Mucosa of stomach (tissue), 1 donor: ENCODE data around the gene EMILIN3.

Experiments used
- H3K27me3 ChIP-seq: one replicate; pipeline ENCODE4 v1.7.0; 2013; ENCODE audit warnings: mild to moderate bottlenecking, low read length; ENCODE audit not compliant: control insufficient read depth, insufficient read depth
- H3K36me3 ChIP-seq: one replicate; pipeline ENCODE4 v1.7.0; 2013; ENCODE audit warnings: low read length; ENCODE audit not compliant: control insufficient read depth, insufficient read depth
- H3K4me1 ChIP-seq: one replicate; pipeline ENCODE4 v1.7.0; 2013; ENCODE audit warnings: mild to moderate bottlenecking, low read length; ENCODE audit not compliant: control insufficient read depth, insufficient read depth
- H3K4me3 ChIP-seq: one replicate; pipeline ENCODE4 v1.7.0; 2013; ENCODE audit warnings: low read length
- H3K9ac ChIP-seq: one replicate; pipeline ENCODE4 v1.7.0; 2013; ENCODE audit warnings: mild to moderate bottlenecking, low read length, moderate library complexity
- H3K9me3 ChIP-seq: one replicate; pipeline ENCODE4 v1.7.0; 2013; ENCODE audit warnings: mild to moderate bottlenecking, low read length, moderate library complexity; ENCODE audit not compliant: control insufficient read depth
- donor health status: Pancreatic carcinoma.

The EMILIN3 gene

DNA sequence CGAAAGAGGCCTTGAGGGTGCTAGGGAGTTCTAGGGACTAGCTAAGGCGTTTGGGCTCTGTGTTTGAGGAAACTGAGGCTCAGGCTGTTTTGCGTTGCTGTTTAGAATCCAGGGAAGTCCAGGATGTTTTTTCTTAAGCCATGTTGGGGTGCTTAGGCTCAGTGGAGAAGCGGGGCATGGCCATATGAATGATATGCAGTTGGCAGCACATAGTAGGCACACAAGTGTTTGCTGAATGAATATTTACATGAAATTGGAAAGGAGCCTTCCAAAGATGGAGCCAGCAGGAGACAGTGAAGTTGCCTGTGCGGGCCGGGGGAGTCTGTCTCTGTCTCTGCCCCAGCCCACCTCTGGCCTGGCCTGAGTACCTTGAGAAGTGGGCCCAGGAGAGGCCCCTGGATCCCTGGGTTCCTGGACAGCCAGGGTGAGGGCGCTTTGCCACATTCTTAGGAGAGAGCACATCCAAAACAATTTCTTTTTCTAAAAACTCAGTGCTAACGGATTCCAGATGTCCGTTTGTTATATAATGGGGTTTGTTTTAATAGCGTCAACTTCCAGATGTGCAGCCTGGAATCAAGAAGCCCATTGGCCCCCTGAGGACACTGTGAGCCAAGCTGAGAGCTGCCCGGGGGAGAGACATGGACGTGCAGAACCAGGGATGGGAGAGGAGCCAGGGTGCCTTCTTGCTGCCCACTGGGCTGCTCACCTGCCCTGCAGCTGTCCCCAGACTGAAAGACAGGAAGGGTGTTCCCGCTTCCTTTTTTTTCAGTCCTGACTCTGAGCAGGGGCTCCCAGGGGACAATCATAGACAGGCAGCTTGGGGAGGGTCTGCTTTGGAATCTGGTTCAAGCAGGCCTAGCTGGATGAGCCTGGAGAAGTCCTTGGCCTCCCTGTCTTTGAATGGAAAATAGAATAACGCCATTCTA lies 20.1 kb upstream of the EMILIN3 start:
- no peaks in the 10 kb centered on the region for H3K36me3 ChIP-seq
- no peaks in the 10 kb centered on the region for H3K27me3 ChIP-seq
- no peaks in the 10 kb centered on the region for H3K4me1 ChIP-seq
- no peak overlapping the region for H3K4me3 ChIP-seq
- H3K9me3 ChIP-seq, result no peaks in the 10 kb centered on the region
- H3K9ac ChIP-seq, result no peak overlapping the region

DNA sequence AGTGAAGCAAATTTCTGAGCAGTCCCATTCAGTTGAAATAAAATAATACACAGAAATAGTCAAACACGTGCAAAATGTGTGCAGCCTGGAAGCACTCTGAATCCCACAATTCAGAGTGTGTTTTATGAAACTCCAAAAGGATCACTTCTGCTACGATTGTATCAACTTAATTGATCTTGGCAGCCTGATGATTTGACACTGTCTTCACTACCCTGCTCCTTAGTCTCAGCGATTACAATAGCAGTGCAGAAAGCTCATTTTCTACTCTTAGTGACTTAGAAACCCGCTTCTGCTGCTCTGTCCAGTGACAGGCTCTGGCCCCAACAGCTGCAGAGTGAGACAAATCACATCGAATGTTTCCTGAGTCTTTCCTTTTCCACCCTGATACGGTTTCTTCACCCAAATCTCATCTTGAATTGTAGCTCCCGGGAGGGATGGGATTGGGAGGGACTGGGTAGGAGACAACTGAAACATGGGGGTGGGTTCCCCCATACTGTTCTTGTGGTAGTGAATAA lies 16.2 kb upstream of the EMILIN3 start:
- no peaks in the 10 kb centered on the region for H3K36me3 ChIP-seq
- H3K27me3 ChIP-seq, result no peaks in the 10 kb centered on the region
- no peak overlapping the region for H3K9ac ChIP-seq
- H3K9me3 ChIP-seq, result no peaks in the 10 kb centered on the region
- H3K4me1 ChIP-seq, result no peaks in the 10 kb centered on the region
- H3K4me3 ChIP-seq, result no peak overlapping the region

DNA sequence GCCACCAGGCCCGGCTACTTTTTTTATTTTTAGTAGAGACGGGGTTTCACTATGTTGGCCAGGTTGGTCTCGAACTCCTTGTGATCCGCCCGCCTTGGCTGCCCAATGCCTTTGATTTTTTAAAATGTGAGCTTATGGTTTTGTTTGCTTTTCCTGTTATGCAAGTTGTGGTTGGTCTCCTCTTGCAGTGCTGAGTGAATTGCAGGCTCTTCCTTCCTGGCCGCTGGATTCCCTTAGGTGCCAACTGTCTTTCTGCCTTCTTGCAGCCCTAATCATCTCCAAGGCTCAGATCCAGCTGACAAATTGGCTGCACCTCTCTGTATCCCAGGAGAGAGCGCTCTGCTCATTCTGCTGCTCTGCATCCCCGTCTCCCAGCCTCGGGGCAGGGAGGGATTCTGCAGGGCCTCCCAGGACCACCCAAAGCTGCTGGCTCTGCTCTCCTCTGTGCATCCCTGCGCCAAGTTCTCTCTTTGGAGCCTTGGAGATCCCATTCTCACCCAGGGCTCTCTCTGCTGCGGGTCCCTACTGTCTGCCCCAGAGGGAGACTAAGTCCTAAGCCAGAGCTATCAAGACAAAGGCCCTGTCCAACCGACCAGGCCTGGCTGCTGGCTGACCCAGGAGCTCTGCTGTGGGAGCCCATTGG lies 14.1 kb upstream of the EMILIN3 start:
- H3K27me3 ChIP-seq, result no peaks in the 10 kb centered on the region
- no peak overlapping the region for H3K4me3 ChIP-seq
- H3K9me3 ChIP-seq, result no peaks in the 10 kb centered on the region
- H3K4me1 ChIP-seq, result no peaks in the 10 kb centered on the region
- H3K36me3 ChIP-seq, result no peaks in the 10 kb centered on the region
- no peak overlapping the region for H3K9ac ChIP-seq

DNA sequence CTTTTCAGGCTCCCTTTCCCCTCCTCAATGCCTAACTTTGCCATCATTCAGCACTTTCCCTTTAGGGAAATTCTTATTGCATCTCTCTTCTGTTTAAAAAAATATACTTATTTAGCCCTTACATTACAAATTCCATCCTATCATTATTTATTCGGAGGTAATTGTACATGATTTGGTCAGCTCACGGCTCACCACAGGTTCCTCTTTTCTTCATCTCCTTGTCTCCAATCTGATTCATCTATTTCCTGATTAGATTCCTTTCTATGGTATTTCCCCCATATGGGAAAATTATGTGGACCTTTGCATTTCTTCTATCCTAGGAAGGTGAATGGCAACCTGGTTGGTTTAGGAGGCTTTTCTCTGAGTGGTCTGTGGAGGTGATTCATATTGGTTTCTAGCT lies 12.9 kb upstream of the EMILIN3 start:
- no peak overlapping the region for H3K4me3 ChIP-seq
- H3K9me3 ChIP-seq, result no peaks in the 10 kb centered on the region
- no peaks in the 10 kb centered on the region for H3K27me3 ChIP-seq
- no peaks in the 10 kb centered on the region for H3K4me1 ChIP-seq
- H3K9ac ChIP-seq, result no peak overlapping the region
- no peaks in the 10 kb centered on the region for H3K36me3 ChIP-seq

DNA sequence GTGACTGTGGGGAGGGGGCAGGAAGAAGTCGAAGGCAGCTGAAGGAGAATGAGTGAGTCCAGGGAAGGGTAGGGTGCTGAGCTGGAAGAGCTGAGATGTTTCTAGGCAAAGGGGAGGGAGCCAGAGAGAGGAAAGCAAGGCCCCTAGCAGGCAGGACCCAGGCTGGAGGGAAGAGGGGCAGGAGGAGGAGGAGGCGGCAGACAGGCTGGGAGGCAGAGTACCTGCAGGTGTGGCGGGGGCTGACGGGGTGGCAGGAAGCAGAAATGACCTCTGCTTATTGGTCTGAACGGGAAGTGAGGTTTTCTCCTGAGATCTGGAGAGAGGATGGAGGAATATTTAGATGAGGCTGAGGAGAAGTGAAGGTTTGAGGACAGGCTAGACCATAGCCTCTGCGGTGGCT lies 10.7 kb upstream of the EMILIN3 start:
- Histone ChIP-seq H3K4me3 (no peak overlapping the region), H3K27me3 (no peaks in the 10 kb centered on the region), H3K4me1 (no peaks in the 10 kb centered on the region), H3K9me3 (no peaks in the 10 kb centered on the region), H3K9ac (no peak overlapping the region), H3K36me3 (no peaks in the 10 kb centered on the region)

DNA sequence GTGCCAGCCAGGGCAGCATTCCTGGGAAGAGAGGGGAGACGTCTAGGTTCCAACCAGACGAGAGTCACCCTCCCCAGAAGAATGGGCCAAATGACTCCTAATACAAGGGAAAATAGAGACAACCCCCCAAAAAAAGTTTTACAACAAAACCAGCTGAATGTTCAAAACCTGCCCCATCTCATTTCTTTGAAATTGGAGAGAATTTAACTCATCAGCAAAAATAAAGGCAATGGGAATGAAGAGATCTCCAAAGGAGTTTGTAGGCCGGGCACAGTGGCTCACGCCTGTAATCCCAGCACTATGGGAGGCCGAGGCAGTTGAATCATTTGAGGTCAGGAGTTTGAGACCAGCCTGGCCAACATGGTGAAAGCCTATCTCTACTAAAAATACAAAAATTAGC lies 9.7 kb upstream of the EMILIN3 start:
- Histone ChIP-seq H3K9ac (no peak overlapping the region), H3K4me3 (no peak overlapping the region), H3K36me3 (no peaks in the 10 kb centered on the region), H3K9me3 (no peaks in the 10 kb centered on the region), H3K4me1 (no peaks in the 10 kb centered on the region), H3K27me3 (no peaks in the 10 kb centered on the region)

DNA sequence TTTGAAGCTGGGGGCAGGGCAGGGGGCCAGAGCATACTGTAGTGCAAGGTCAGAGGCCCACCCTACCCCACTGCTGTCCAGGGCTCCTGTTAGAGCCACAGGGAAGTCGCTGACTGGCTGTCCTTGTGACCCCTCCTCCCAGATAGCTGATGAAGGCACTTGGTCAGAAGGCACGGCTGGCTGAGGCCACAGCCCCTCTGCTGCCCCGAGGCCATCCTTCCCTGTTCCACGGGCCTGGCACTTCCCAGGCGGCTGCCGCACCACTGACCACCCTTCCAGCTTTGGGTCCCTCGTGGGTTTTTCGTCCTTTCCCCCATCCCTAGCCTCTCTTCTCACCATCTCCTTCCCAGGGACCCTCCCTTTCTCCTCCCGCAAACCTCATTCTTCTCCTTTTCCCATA lies 9.2 kb upstream of the EMILIN3 start:
- Histone ChIP-seq H3K27me3 (no peaks in the 10 kb centered on the region), H3K4me1 (no peaks in the 10 kb centered on the region), H3K36me3 (no peaks in the 10 kb centered on the region), H3K9me3 (no peaks in the 10 kb centered on the region), H3K4me3 (no peak overlapping the region), H3K9ac (no peak overlapping the region)

DNA sequence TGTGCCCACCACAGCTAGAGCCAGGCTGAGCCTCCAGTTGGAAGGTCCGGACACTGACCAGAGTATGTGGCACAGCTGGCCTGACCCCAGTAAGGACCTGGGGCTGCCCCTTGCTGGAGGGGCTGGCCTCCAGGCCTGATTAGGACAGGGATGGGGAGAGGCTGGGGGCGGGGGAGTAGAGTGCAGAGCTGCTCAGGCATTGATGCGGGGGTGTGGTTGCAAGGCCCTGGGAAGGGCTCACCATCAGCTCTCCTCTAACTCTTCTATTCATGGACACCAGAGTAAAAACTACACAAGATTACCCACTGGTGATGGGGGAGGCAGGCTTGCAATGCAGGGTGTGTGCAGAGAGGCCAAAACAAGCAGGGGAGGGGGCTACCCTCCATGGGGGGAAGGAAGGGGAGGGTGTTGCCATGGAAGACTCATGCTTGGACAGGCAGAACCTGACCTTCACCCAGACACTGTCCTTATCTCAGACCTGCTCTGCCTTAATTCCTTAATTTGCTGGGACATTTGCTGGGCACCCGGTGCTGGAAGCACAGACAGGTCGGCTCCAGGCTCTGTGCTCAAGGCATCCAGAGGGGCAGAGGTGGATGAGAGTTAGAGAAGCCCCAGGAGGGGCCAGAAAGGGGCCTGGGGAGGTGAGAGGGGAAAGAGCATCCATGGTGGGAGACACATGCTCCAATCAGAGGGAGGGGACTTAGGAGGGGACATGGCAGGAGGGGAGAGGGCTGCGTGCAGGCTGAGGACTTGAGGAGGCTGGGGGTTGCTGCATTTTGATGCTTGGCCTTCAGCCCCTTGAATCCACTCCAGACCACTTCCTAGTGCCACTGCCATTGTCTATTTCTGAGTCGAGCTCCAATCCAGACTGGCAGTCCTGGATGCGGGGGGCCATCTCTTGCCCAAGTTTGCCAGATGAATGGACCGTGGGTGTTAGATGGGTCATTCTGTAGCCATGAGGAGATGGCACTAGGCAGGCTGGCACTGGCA lies 7.6 kb upstream of the EMILIN3 start:
- Histone ChIP-seq H3K9ac (no peak overlapping the region), H3K36me3 (no peaks in the 10 kb centered on the region), H3K27me3 (no peaks in the 10 kb centered on the region), H3K9me3 (no peaks in the 10 kb centered on the region), H3K4me3 (no peak overlapping the region), H3K4me1 (no peaks in the 10 kb centered on the region)

DNA sequence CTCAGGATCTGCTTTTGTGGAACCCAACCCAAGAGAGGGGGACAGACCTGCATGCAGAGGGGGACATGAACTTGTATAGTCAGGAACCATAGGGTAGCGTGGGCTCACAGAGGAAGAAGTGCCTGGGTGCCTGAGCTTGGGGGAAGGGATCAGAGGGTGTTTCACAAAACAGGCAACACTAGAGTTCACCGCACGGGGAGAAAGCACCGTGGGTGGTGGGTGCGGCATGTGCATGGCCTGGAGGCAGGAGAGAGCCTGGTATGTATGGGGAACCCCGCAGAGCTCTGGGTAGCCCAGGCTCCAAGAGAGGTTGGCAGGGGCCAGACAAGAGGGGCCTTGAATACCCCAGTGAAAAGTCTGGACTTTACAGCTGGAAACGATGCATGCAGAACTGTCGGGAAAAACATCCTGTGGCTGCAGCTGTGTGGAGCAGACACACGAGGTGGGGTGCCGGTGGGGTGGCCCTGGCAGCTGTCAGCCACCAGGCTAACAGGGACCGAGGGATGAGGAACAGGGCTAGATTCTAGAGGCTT lies 6.7 kb upstream of the EMILIN3 start:
- Histone ChIP-seq H3K4me1 (no peaks in the 10 kb centered on the region), H3K36me3 (no peaks in the 10 kb centered on the region), H3K9ac (no peak overlapping the region), H3K27me3 (no peaks in the 10 kb centered on the region), H3K9me3 (no peaks in the 10 kb centered on the region), H3K4me3 (no peak overlapping the region)

DNA sequence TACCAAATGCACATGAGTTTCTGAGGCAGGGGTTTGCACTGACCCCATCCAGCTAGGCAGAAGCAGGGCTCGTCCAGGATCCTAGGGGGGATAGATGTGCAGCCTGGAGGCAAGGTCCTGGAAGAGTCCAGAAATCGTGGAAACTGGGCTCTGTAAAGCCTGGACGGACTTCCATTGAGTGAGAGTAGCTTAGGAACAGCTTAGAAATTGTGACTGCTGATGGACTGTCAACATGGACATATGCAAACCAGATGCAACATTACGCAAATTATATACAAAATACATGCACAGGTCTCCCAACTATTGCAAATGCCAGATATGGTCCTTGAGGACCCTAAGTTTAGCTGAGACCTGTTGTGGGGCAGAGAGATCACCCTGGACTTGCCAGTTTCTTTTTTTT lies 4.8 kb upstream of the EMILIN3 start:
- Histone ChIP-seq H3K9ac (no peak overlapping the region), H3K4me1 (no peaks in the 10 kb centered on the region), H3K4me3 (no peak overlapping the region), H3K9me3 (no peaks in the 10 kb centered on the region), H3K36me3 (no peaks in the 10 kb centered on the region), H3K27me3 (peaks cover 15% of the 10 kb centered on the region)

DNA sequence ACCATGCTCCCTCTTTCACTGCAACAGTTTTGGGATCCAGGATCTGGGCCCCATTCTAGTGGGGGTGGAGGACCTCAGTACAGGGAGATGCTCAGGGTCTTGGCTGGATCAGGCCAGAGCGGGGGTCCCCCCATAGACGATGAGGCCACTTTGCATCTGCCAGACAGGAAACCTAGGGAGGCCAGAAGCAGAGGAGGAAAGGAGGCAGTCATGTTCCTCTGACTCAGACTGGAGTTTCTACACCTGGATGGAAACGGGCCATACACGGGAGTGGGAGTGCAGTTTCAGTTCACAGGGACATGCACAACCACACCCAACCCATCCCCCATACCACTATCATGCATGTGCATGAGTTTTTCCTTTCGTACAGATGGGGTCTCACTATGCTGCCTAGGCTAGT lies 3.6 kb upstream of the EMILIN3 start:
- Histone ChIP-seq H3K36me3 (no peaks in the 10 kb centered on the region), H3K27me3 (peaks cover 24% of the 10 kb centered on the region), H3K9me3 (no peaks in the 10 kb centered on the region), H3K9ac (no peak overlapping the region), H3K4me1 (no peaks in the 10 kb centered on the region), H3K4me3 (no peak overlapping the region)
